C4-2B (cell line): ENCODE data around the gene OR51M1.

Experiments
- ZFX ChIP-seq: fragments of 450-650 bp; IDR thresholded peaks from 2 replicates; pipeline ENCODE4 v1.6.1; 2017
- TF ChIP-seq, protein P1 (sequence below): fragments of 450-650 bp; conservative IDR thresholded peaks from 2 replicates; pipeline ENCODE4 v1.5.1; 2017; ENCODE audit warnings: mild to moderate bottlenecking

DNA sequence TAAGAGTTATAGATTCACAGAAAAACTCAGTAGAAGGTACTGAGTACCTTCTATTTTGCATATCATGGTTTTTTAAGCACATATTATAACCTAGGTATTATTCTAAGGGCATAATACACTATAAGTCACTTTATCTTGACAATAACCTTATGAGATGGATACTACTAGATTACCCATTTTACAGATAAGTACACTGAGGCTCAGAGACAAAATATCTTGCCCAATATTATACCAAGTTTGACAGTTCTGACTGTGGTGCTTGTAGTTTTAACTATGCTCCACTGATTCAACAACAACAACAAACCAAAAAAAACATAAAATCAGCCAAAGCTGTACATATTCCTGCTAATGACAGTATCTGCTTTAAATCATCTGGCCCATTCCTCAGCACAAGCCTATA is 10.5 kb downstream of the OR51M1 start:
- TF ChIP-seq, protein P1, sequence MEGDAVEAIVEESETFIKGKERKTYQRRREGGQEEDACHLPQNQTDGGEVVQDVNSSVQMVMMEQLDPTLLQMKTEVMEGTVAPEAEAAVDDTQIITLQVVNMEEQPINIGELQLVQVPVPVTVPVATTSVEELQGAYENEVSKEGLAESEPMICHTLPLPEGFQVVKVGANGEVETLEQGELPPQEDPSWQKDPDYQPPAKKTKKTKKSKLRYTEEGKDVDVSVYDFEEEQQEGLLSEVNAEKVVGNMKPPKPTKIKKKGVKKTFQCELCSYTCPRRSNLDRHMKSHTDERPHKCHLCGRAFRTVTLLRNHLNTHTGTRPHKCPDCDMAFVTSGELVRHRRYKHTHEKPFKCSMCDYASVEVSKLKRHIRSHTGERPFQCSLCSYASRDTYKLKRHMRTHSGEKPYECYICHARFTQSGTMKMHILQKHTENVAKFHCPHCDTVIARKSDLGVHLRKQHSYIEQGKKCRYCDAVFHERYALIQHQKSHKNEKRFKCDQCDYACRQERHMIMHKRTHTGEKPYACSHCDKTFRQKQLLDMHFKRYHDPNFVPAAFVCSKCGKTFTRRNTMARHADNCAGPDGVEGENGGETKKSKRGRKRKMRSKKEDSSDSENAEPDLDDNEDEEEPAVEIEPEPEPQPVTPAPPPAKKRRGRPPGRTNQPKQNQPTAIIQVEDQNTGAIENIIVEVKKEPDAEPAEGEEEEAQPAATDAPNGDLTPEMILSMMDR, result no peak
- no peak for TF ChIP-seq ZFX
